NB4 (cell line): ENCODE measurements around the gene KLHL6.
"Not testable (repeated sequence)": the region's sequence is repeated elsewhere in the genome, so short reads cannot be mapped to it uniquely, and the experiment has no call there.

ENCODE experiments used
- DNase-seq: peaks from one replicate; pipeline ENCODE4 v3.0.0; 2010; ENCODE audit warnings: low read depth
- H3K4me3 ChIP-seq: one replicate; pipeline ENCODE4 v1.5.1; 2011; ENCODE audit warnings: mild to moderate bottlenecking, low read depth, low read length, moderate library complexity
- MYC ChIP-seq: IDR thresholded peaks from 2 replicates; pipeline ENCODE4 v1.6.1; 2011; ENCODE audit warnings: low read depth, low read length
- POLR2A ChIP-seq: IDR thresholded peaks from 2 replicates; pipeline ENCODE4 v1.6.1; 2011; ENCODE audit warnings: mild to moderate bottlenecking; ENCODE audit not compliant: insufficient read length; ENCODE audit errors: extremely low read depth
- TF ChIP-seq, protein P1 (sequence below): IDR thresholded peaks from 2 replicates; pipeline ENCODE4 v1.6.1; 2011; ENCODE audit warnings: low read depth, low read length
- TF ChIP-seq, protein P2 (sequence below): IDR thresholded peaks from one replicate; pipeline ENCODE4 v1.5.1; 2012; ENCODE audit warnings: low read depth, low read length

KLHL6 gene

DNA sequence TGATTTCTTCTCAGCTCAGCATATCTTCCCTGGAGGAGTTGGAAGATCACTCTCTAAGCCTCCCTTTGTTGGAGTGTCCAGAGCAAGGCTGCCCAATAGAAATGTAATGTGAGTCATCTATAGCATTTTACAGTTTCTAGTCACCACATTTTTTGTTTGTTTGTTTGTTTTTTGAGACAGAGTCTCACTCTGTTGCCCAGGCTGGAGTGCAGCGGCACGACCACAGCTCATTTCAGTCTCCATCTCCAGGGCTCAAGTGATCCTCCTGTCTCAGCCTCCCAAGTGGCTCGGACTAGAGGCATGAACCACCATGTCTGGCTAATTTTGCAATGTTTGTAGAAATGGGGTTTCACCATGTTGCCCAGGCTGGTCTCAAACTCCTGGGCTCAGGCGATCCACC lies 21.3 kb downstream of the KLHL6 start:
- H3K4me3 ChIP-seq, result no peak overlapping the region
- no peak for DNase-seq
- TF ChIP-seq POLR2A (no peak), MYC (no peak)
- TF ChIP-seq, protein P1, sequence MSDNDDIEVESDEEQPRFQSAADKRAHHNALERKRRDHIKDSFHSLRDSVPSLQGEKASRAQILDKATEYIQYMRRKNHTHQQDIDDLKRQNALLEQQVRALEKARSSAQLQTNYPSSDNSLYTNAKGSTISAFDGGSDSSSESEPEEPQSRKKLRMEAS, result no peak
- TF ChIP-seq, protein P2, sequence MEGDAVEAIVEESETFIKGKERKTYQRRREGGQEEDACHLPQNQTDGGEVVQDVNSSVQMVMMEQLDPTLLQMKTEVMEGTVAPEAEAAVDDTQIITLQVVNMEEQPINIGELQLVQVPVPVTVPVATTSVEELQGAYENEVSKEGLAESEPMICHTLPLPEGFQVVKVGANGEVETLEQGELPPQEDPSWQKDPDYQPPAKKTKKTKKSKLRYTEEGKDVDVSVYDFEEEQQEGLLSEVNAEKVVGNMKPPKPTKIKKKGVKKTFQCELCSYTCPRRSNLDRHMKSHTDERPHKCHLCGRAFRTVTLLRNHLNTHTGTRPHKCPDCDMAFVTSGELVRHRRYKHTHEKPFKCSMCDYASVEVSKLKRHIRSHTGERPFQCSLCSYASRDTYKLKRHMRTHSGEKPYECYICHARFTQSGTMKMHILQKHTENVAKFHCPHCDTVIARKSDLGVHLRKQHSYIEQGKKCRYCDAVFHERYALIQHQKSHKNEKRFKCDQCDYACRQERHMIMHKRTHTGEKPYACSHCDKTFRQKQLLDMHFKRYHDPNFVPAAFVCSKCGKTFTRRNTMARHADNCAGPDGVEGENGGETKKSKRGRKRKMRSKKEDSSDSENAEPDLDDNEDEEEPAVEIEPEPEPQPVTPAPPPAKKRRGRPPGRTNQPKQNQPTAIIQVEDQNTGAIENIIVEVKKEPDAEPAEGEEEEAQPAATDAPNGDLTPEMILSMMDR, result no peak

DNA sequence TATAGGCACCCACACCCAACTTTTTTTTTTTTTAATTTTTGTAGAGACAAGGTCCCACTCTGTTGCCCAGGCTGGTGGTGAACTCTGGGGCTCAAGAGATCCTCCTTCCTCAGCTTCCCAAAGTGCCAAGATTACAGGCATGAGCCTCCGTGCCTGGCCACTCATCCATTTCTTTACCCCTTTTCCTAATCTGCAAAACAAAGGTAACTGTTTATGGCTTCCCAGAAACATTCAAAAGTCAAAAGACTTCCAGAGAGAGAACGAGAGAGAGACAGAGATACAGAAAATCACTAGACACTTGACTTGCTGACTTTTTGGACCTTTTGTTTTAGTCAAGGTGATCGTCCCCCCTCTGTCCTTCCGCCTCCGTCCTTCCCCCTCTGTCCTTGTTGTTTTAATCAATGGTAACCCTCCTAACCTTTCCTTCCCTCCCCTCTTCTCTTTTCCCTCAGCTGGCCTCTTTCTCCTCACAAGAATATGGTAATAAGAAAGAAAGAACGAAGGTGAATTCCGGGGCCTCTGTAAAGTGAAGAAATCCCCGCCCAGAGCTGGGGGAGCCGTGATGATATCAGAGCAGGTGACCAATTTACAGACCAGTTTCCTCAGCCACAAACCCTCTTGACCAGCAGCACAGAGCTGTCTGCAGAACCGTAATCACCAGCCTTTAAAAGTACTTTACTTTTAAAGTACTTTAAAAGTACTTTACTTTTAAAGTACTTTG lies 21.9 kb downstream of the KLHL6 start:
- DNase-seq, result no peak
- H3K4me3 ChIP-seq, result no peak overlapping the region
- TF ChIP-seq POLR2A, result no peak
- no peak for TF ChIP-seq MYC
- TF ChIP-seq, protein P2, result no peak
- TF ChIP-seq, protein P1, result no peak

DNA sequence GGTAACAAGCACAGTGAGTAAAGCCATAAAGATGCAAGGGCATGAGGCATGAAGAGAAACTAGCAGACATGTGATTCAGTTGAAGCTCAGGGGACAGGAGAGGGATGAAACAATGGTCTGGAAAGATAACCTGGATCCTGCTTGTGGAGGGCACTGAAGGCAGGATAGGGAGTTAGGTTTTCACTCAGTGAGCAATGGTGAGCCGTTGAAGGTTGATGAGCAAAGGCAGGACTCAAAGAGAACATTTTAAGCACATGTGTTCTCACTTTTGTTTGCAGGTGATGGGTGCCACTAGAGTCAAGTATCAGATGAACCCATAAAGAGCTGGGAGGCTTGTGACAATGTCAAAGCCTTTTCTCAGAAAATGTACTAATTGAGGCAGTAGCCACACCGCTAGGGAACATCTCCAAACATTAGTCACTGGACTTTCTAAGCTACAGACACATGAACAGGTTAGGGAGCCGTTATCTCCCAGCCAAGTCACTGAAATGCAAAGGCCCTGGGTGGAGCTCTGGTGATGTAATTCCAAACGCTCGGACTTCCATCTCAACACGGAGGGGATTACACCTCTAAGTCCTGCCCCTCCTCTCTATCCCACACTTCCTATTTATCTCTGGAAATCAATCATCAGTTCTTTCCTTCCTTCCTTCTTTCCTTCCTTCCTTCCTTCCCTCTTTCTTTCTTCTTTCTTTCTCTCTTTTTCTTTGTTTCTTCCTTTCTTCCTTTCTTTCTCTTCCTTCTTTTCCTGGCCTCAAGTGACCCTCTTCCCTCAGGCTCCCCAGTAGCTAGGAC lies 22.7 kb downstream of the KLHL6 start:
- DNase-seq, result no peak
- TF ChIP-seq, protein P2, result no peak
- TF ChIP-seq MYC (no peak), POLR2A (no peak)
- TF ChIP-seq, protein P1, result no peak
- no peak overlapping the region for H3K4me3 ChIP-seq

DNA sequence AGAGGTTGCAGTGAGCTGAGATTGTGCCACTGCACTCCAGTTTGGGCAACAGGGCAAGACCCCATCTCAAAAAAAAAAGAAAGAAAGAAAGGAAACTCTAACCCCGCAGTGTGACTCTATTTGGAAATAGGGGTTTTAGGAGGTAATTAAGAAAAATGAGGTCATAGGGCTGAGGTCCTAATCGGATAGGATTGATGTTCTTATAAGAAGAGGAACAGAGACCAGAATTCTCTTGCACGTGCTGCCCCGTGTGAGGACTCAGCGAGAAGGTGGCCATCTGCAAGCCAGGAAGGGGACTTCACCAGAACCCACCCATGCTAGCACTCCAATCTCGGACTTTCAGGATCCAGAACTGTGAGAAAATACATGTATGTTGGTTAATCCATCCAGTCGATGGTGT lies 25.8 kb downstream of the KLHL6 start:
- TF ChIP-seq MYC (no peak), POLR2A (no peak)
- TF ChIP-seq, protein P2, result no peak
- H3K4me3 ChIP-seq, result no peak overlapping the region

DNA sequence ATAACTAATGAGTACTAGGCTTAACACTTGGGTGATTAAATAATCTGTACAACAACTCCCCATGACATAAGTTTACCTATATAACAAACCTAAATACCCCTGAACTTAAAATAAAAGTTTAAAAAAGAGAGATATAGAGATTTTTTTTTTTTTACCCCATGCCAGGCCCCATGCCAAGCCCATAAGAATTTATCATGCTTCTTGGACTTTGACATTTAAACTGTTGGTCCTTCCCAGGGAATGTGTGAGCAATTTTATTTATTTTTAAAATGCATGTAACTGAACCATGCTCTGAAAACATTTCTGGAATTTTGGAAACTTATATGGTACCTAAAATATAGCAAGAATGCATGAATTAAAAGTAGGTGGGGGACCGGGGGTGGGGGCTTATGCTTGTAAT lies 26.3 kb downstream of the KLHL6 start:
- no peak overlapping the region for H3K4me3 ChIP-seq
- TF ChIP-seq MYC, result no peak
- TF ChIP-seq, protein P1, result no peak
- TF ChIP-seq POLR2A, result no peak
- TF ChIP-seq, protein P2, result no peak
- no peak for DNase-seq

More for the DNA sequence above, 25.8 kb downstream of the KLHL6 start:
- no peak for DNase-seq

DNA sequence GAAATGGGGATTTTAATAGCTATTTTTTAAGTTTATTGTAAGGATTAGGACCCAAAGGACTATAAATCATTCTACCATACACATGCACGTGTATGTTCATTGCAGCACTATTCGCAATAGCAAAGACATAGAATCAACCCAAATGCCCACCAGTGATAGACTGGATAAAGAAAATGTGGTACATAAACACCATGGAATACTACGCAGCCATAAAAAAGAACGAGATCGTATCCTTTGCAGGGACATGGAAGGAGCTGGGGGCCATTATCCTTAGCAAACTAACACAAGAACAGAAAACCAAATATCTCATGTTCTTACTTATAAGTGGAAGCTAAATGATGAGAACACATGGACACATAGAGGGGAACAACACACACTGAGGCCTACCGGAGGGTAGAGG lies 26.7 kb downstream of the KLHL6 start:
- DNase-seq, result not testable (repeated sequence)

More for the DNA sequence above, 26.7 kb downstream of the KLHL6 start:
- H3K4me3 ChIP-seq, result not testable (repeated sequence)
